A549 (cell line): ENCODE data around the gene ELF4.

Experiments
- BHLHE40 ChIP-seq: IDR thresholded peaks from 2 replicates; pipeline ENCODE4 v1.6.1; 2012; ENCODE audit warnings: low read depth, low read length, inconsistent platforms
- CHD4 ChIP-seq: fragments of 200-600 bp; sonication (generic); IDR thresholded peaks from 2 replicates; pipeline ENCODE4 v1.6.1; 2016; ENCODE audit warnings: antibody characterized with exemption, mild to moderate bottlenecking, borderline replicate concordance
- CTCF ChIP-seq: fragments of >200 bp; sonication (Bioruptor Twin); formaldehyde crosslinking; IDR thresholded peaks from 3 replicates; pipeline ENCODE4 v1.5.1; 2016
- ELK1 ChIP-seq: fragments of 150-350 bp; IDR thresholded peaks from 2 replicates; pipeline ENCODE4 v1.6.1; 2014; ENCODE audit warnings: low read depth, mild to moderate bottlenecking, low read length
- EP300 ChIP-seq, 2 experiments: fragments of >200 bp; sonication (Bioruptor Twin); formaldehyde crosslinking; IDR thresholded peaks; 2 replicates in 1 of 2; 3 replicates in 1 of 2; pipeline ENCODE4 v1.6.1; 2016 to 2017
- ESRRA ChIP-seq: fragments of 150-350 bp; IDR thresholded peaks from 2 replicates; pipeline ENCODE4 v1.6.1; 2014; ENCODE audit warnings: mild to moderate bottlenecking, low read length, borderline replicate concordance
- JUN ChIP-seq, 2 experiments: fragments of >200 bp; sonication (Bioruptor Twin); formaldehyde crosslinking; IDR thresholded peaks; 2 replicates in 1 of 2; 3 replicates in 1 of 2; pipeline ENCODE4 v1.6.1; 2016 to 2017
- JUNB ChIP-seq: fragments of >200 bp; sonication (Bioruptor Twin); formaldehyde crosslinking; IDR thresholded peaks from 2 replicates; pipeline ENCODE4 v1.6.1; 2016
- NPAS2 ChIP-seq: fragments of 250-450 bp; sonication (Bioruptor Pico); IDR thresholded peaks from 2 replicates; pipeline ENCODE4 v1.8.0; 2022; ENCODE audit warnings: mild to moderate bottlenecking, moderate library complexity, borderline replicate concordance
- NR3C1 ChIP-seq: fragments of >200 bp; sonication (Bioruptor Twin); formaldehyde crosslinking; IDR thresholded peaks from 3 replicates; pipeline ENCODE4 v1.6.1; 2017
- POLR2A ChIP-seq: IDR thresholded peaks from 2 replicates; pipeline ENCODE4 v1.6.1; 2012; ENCODE audit warnings: mild to moderate bottlenecking, low read length
- RCOR1 ChIP-seq: fragments of 150-350 bp; IDR thresholded peaks from 2 replicates; pipeline ENCODE4 v1.6.1; 2014; ENCODE audit warnings: antibody characterized with exemption, low read length, low read depth

- TF ChIP-seq NPAS2 (CRISPR knock-in tag) (no peak), EP300 (IDR thresholded peaks at IDR 0.05) (no peak), CTCF (no peak), JUNB (no peak), POLR2A (no peak), CHD4 (no peak), BHLHE40 (no peak), NR3C1 (no peak), ESRRA (no peak), ELK1 (no peak), RCOR1 (no peak), JUN (IDR thresholded peaks at IDR 0.05) (no peak)
Observed at GRCh38 chrX:130086447-130087206, 23.7 kb downstream of the ELF4 start.
